H1 (cell line): ENCODE data around the gene NLK. TPM values are rescaled to one million over a fixed set of nuclear protein-coding genes. Genes with fewer than 3 reads are reported as not detected.

ENCODE experiments used
- CTCF ChIA-PET: fragments of 300-600 bp; sonication (Branson Sonifier 250); formaldehyde crosslinking; loops from one replicate; lab custom pipeline; 2021; ENCODE audit not compliant: partially characterized antibody; lab: Charles Lee
- POLR2A ChIA-PET: fragments of 300-600 bp; sonication (Branson Sonifier 250); formaldehyde crosslinking; loops from one replicate; lab custom pipeline; 2021; ENCODE audit warnings: inconsistent platforms; ENCODE audit not compliant: partially characterized antibody; lab: Charles Lee
- DNase-seq, 2 experiments: peaks; one replicate each; pipeline versions ENCODE4 v3.0.0 to v3.0.0-alpha.2; 2010 to 2022; ENCODE audit warnings: low spot score in 2 of 2, low read depth in 1 of 2, mixed read lengths in 1 of 2
- FAIRE-seq: peaks from 2 replicates; lab custom pipeline; 2011; peaks lifted over from hg19 to GRCh38; lab: Jason Lieb, UNC
- H2AFZ ChIP-seq: 2 replicates; pipeline ENCODE4 v1.8.1; 2012; ENCODE audit warnings: low read length, inconsistent platforms
- H2AK5ac ChIP-seq: 2 replicates; pipeline ENCODE4 v1.6.1; 2013; ENCODE audit warnings: low read depth, low read length
- H2BK120ac ChIP-seq: replicated peaks from 2 replicates; pipeline ENCODE3; 2013; ENCODE audit warnings: low read depth, low read length, inconsistent platforms
- H2BK12ac ChIP-seq: 2 replicates; pipeline ENCODE4 v1.6.1; 2013; ENCODE audit warnings: low read depth, low read length
- H2BK15ac ChIP-seq: 2 replicates; pipeline ENCODE4 v1.6.1; 2013; ENCODE audit warnings: low read length
- H2BK20ac ChIP-seq: 2 replicates; pipeline ENCODE4 v1.6.1; 2013; ENCODE audit warnings: low read length
- H2BK5ac ChIP-seq: 2 replicates; pipeline ENCODE4 v1.6.1; 2013; ENCODE audit warnings: low read depth, low read length
- H3K14ac ChIP-seq: 2 replicates; pipeline ENCODE4 v1.6.1; 2013; ENCODE audit warnings: inconsistent platforms; ENCODE audit not compliant: insufficient read length
- H3K18ac ChIP-seq: 2 replicates; pipeline ENCODE4 v1.6.1; 2013; ENCODE audit warnings: low read length; ENCODE audit errors: extremely low read depth
- H3K23ac ChIP-seq: 2 replicates; pipeline ENCODE4 v1.6.1; 2013; ENCODE audit warnings: inconsistent platforms; ENCODE audit not compliant: insufficient read length
- H3K23me2 ChIP-seq: 2 replicates; pipeline ENCODE4 v1.6.1; 2013; ENCODE audit warnings: low read depth, low read length
- H3K27ac ChIP-seq: 2 replicates; pipeline ENCODE4 v1.6.1; 2011; ENCODE audit warnings: low read depth, low read length, inconsistent platforms
- H3K27me3 ChIP-seq, 4 experiments: replicated peaks in 1 of 4; 1 replicate in 1 of 4; 2 replicates in 3 of 4; pipeline versions ENCODE4 v1.6.1 to v1.8.1; 2011 to 2013; ENCODE audit warnings: low read length in 3 of 4, mild to moderate bottlenecking in 3 of 4, inconsistent platforms in 2 of 4, mixed read lengths in 2 of 4, moderate library complexity in 1 of 4; ENCODE audit not compliant: control insufficient read depth in 3 of 4, insufficient read depth in 3 of 4; ENCODE audit errors: extremely low read depth in 1 of 4
- H3K36me3 ChIP-seq, 4 experiments: 2 replicates each; pipeline versions ENCODE4 v1.6.1 to v1.8.1; 2011 to 2013; ENCODE audit warnings: mild to moderate bottlenecking in 4 of 4, low read length in 3 of 4, moderate library complexity in 2 of 4, control low read depth in 1 of 4, inconsistent platforms in 1 of 4; ENCODE audit not compliant: insufficient read depth in 4 of 4, control insufficient read depth in 2 of 4
- H3K4ac ChIP-seq: replicated peaks from 2 replicates; pipeline ENCODE3; 2013; ENCODE audit warnings: low read length, low read depth, mixed read lengths, inconsistent platforms; ENCODE audit not compliant: insufficient read length
- H3K4me1 ChIP-seq, 4 experiments: replicated peaks in 1 of 4; 1 replicate in 1 of 4; 2 replicates in 3 of 4; pipeline versions ENCODE4 v1.6.1 to v1.8.1; 2011 to 2013; ENCODE audit warnings: low read length in 3 of 4, inconsistent platforms in 2 of 4, mixed read lengths in 1 of 4; ENCODE audit not compliant: insufficient read depth in 4 of 4, control insufficient read depth in 3 of 4
- H3K4me2 ChIP-seq, 2 experiments: 2 replicates each; pipeline versions ENCODE4 v1.6.1 to v1.8.1; 2011 to 2013; ENCODE audit warnings: low read depth in 2 of 2, low read length in 2 of 2, control low read depth in 1 of 2, inconsistent platforms in 1 of 2, mild to moderate bottlenecking in 1 of 2; ENCODE audit not compliant: insufficient read depth in 1 of 2
- H3K4me3 ChIP-seq, 4 experiments: fragments of 200-600, 300-600 bp in 1 of 4; sonication (generic), shearing (Covaris generic), sonication (Bioruptor Twin) in 1 of 4; 2 replicates each; pipeline versions ENCODE4 v1.5.1 to v1.8.1; 2011 to 2016; ENCODE audit warnings: low read length in 4 of 4, low read depth in 3 of 4, control low read depth in 2 of 4, inconsistent platforms in 2 of 4, mild to moderate bottlenecking in 2 of 4, mixed read lengths in 1 of 4, moderate library complexity in 1 of 4; ENCODE audit not compliant: insufficient read depth in 2 of 4; ENCODE audit errors: extremely low read depth in 1 of 4
- H3K56ac ChIP-seq: replicated peaks from 2 replicates; pipeline ENCODE3; 2013; ENCODE audit warnings: low read depth, mild to moderate bottlenecking, mixed read lengths, low read length, inconsistent platforms; ENCODE audit not compliant: insufficient read length
- H3K79me1 ChIP-seq: 2 replicates; pipeline ENCODE4 v1.6.1; 2013; ENCODE audit warnings: low read depth, low read length, control low read depth
- H3K79me2 ChIP-seq, 2 experiments: 2 replicates each; pipeline versions ENCODE4 v1.6.1 to v1.8.1; 2012 to 2013; ENCODE audit warnings: low read length in 2 of 2, mild to moderate bottlenecking in 2 of 2, inconsistent platforms in 1 of 2; ENCODE audit not compliant: insufficient read depth in 2 of 2, control insufficient read depth in 1 of 2
- H3K9ac ChIP-seq, 4 experiments: replicated peaks in 1 of 4; 1 replicate in 1 of 4; 2 replicates in 3 of 4; pipeline versions ENCODE4 v1.6.1 to v1.8.1; 2011 to 2013; ENCODE audit warnings: low read depth in 3 of 4, low read length in 3 of 4, control low read depth in 2 of 4, mild to moderate bottlenecking in 2 of 4, moderate library complexity in 2 of 4, inconsistent platforms in 1 of 4; ENCODE audit errors: extremely low read depth in 1 of 4
- H3K9me3 ChIP-seq, 2 experiments: 2 replicates each; pipeline versions ENCODE4 v1.6.1 to v1.8.1; 2012 to 2013; ENCODE audit warnings: mild to moderate bottlenecking in 2 of 2, moderate library complexity in 2 of 2, control low read depth in 1 of 2, inconsistent platforms in 1 of 2, low read depth in 1 of 2, low read length in 1 of 2, mixed read lengths in 1 of 2; ENCODE audit not compliant: insufficient read depth in 2 of 2
- H4K20me1 ChIP-seq, 2 experiments: replicated peaks in 1 of 2; 2 replicates each; pipeline versions ENCODE3 to v1.8.1; 2011 to 2013; ENCODE audit warnings: inconsistent platforms in 2 of 2, low read length in 2 of 2, mild to moderate bottlenecking in 1 of 2; ENCODE audit not compliant: insufficient read depth in 2 of 2, control insufficient read depth in 1 of 2
- H4K5ac ChIP-seq: 2 replicates; pipeline ENCODE4 v1.6.1; 2013; ENCODE audit warnings: low read length, low read depth, mixed read lengths, inconsistent platforms; ENCODE audit not compliant: insufficient read length
- H4K8ac ChIP-seq: 2 replicates; pipeline ENCODE4 v1.8.0; 2013; ENCODE audit warnings: mild to moderate bottlenecking, moderate library complexity, low read length, inconsistent platforms; ENCODE audit not compliant: insufficient read depth; ENCODE audit errors: extremely low read depth
- H4K91ac ChIP-seq: replicated peaks from 2 replicates; pipeline ENCODE3; 2013; ENCODE audit warnings: low read length, mixed read lengths, inconsistent platforms; ENCODE audit not compliant: insufficient read length
- ATF2 ChIP-seq: IDR thresholded peaks from 2 replicates; pipeline ENCODE4 v1.6.1; 2012; ENCODE audit warnings: low read length, inconsistent platforms
- BCL11A ChIP-seq, 2 experiments: IDR thresholded peaks; one replicate each; pipeline ENCODE4 v1.6.1; 2011; ENCODE audit warnings: low read depth in 2 of 2, low read length in 2 of 2, mild to moderate bottlenecking in 2 of 2
- CBX5 ChIP-seq: fragments of 300-800, 300-1000 bp; sonication (generic); IDR thresholded peaks from 2 replicates; pipeline ENCODE4 v1.7.1; 2016; ENCODE audit warnings: antibody characterized with exemption, low read length, low read depth
- EP300 ChIP-seq, 2 experiments: IDR thresholded peaks; 1 replicate in 1 of 2; 2 replicates in 1 of 2; pipeline ENCODE4 v1.6.1; 2011 to 2012; ENCODE audit warnings: low read depth in 2 of 2, low read length in 2 of 2, mild to moderate bottlenecking in 2 of 2, borderline replicate concordance in 1 of 2, inconsistent platforms in 1 of 2, moderate library complexity in 1 of 2
- FOSL1 ChIP-seq: IDR thresholded peaks from 2 replicates; pipeline ENCODE4 v1.6.1; 2011; ENCODE audit warnings: mild to moderate bottlenecking, low read depth, low read length, moderate library complexity; ENCODE audit not compliant: insufficient read depth
- JUND ChIP-seq: IDR thresholded peaks from 2 replicates; pipeline ENCODE4 v1.6.1; 2011; ENCODE audit warnings: mild to moderate bottlenecking, improper control_type of control experiment, low read length
- PHF8 ChIP-seq: fragments of 200-600 bp; sonication (generic); conservative IDR thresholded peaks from 2 replicates; pipeline ENCODE4 v1.7.1; 2012; ENCODE audit warnings: low read depth, mild to moderate bottlenecking, inconsistent platforms, low read length, moderate library complexity
- POLR2A ChIP-seq, 2 experiments: IDR thresholded peaks; 1 replicate in 1 of 2; 2 replicates in 1 of 2; pipeline ENCODE4 v1.6.1; 2011; ENCODE audit warnings: low read depth in 2 of 2, low read length in 2 of 2, mild to moderate bottlenecking in 2 of 2; ENCODE audit errors: control extremely low read depth in 1 of 2
- RNF2 ChIP-seq: fragments of 200-900, 300-1000 bp; sonication (generic); IDR thresholded peaks from 2 replicates; pipeline ENCODE4 v1.7.1; 2016; ENCODE audit warnings: borderline replicate concordance, low read depth, mild to moderate bottlenecking, antibody characterized with exemption, low read length; ENCODE audit not compliant: poor library complexity, severe bottlenecking; ENCODE audit errors: missing control alignments
- RXRA ChIP-seq: IDR thresholded peaks from 2 replicates; pipeline ENCODE4 v1.6.1; 2011; ENCODE audit warnings: low read depth, mild to moderate bottlenecking, low read length, moderate library complexity; ENCODE audit not compliant: insufficient read depth
- SRF ChIP-seq: IDR thresholded peaks from 2 replicates; pipeline ENCODE4 v1.6.1; 2011; ENCODE audit warnings: mild to moderate bottlenecking, low read depth, low read length, moderate library complexity
- TCF12 ChIP-seq: IDR thresholded peaks from 2 replicates; pipeline ENCODE4 v1.6.1; 2011; ENCODE audit warnings: low read depth, mild to moderate bottlenecking, low read length
- TEAD4 ChIP-seq: IDR thresholded peaks from 2 replicates; pipeline ENCODE4 v1.6.1; 2012; ENCODE audit warnings: low read depth, low read length, inconsistent platforms, mixed read lengths
- WGBS, 2 experiments: shearing (Covaris generic) in 1 of 2; methylation state at CpG; one replicate each; pipeline versions ENCODE4 v1.1.6 to v1.1.7; 2013 to 2015; ENCODE audit warnings: low lambda C conversion rate in 2 of 2, mixed read lengths in 2 of 2, inconsistent platforms in 1 of 2, low coverage in 1 of 2, missing lambda C conversion rate in 1 of 2; ENCODE audit not compliant: insufficient replicate concordance in 2 of 2, insufficient coverage in 1 of 2, insufficient read length in 1 of 2; ENCODE audit errors: extremely low coverage in 1 of 2, missing lambda C conversion rate in 1 of 2; 5-methylcytosine and 5-hydroxymethylcytosine counted together
- polyA plus RNA-seq, 7 experiments: library from polyadenylated mRNA; depleted of rRNA in 3 of 7; stranded (reverse) in 5 of 7; unstranded in 2 of 7; fragments of >200 nt in 5 of 7; fragments of 200-250 nt in 2 of 7; gene quantifications; 1 replicate in 5 of 7; 2 replicates in 1 of 7; 4 replicates in 1 of 7; pipeline versions ENCODE4 v1.2.1 to v1.2.3, GENCODE V29; 2011 to 2013; ENCODE audit warnings: missing spikeins in 2 of 7, mixed read lengths in 2 of 7
- total RNA-seq: library from RNA; stranded (reverse); fragmentation: NEBNext Ultra II Directional; extraction: Animal tissue kit (Norgen Biotek cat#: 25700); gene quantifications from 2 replicates; pipeline ENCODE4 v1.2.1, GENCODE V29; 2021

NLK gene
- total and polyA plus RNA-seq, 2 of the 8 experiments (the other 6 are each of a cell fraction or from before 2014, with no cell fraction given) = 30.8 to 49.9 TPM

GRCh38 chr17:28178800-28179199 lies 136.3 kb downstream of the NLK start:
- POLR2A ChIA-PET = no interaction called here
- Histone ChIP-seq H3K4me2 (no peak overlapping the region), H3K4ac (no peak overlapping the region), H4K5ac (no peak overlapping the region), H3K4me3 (no peak overlapping the region), H2AK5ac (no peak overlapping the region), H3K18ac (no peak overlapping the region), H3K56ac (no peak overlapping the region), H2BK5ac (no peak overlapping the region), H3K14ac (no peak overlapping the region), H2BK12ac (no peak overlapping the region), H3K9me3 (no peaks in the 10 kb centered on the region), H3K36me3 (no peaks in the 10 kb centered on the region; a peak in 2 of 8 replicates), H3K79me1 (no peaks in the 10 kb centered on the region; the same call in 1 of the 2 replicates), H4K8ac (no peak overlapping the region), H3K23ac (no peak overlapping the region), H2BK15ac (no peak overlapping the region), H2BK20ac (no peak overlapping the region), H2BK120ac (no peak overlapping the region), H3K79me2 (no peaks in the 10 kb centered on the region), H2AFZ (no peak overlapping the region), H3K27me3 (no peaks in the 10 kb centered on the region), H3K9ac (no peak overlapping the region), H4K91ac (no peak overlapping the region), H3K4me1 (peaks cover 2 to 8% (median 4%) of the 10 kb centered on the region in 4 experiments; a peak in 5 of 7 replicates), H4K20me1 (no peaks in the 10 kb centered on the region), H3K23me2 (no peaks in the 10 kb centered on the region), H3K27ac (no peak overlapping the region)
- WGBS, 2 experiments = 95% methylated on average over 3 of the region's 3 CpGs; no CpG with 5 or more reads in 1 of the 2 experiments
- CTCF ChIA-PET = interaction anchor here (1.1 kb wide), 1 partner anchor 290 kb away, joined by 6 read pairs; no protein-coding TSS in a partner anchor
- FAIRE-seq (no peak), DNase-seq (no peak)
- TF ChIP-seq TEAD4 = no peak
- no peak for TF ChIP-seq TCF12
- TF ChIP-seq RXRA = no peak
- no peak for TF ChIP-seq ATF2
- TF ChIP-seq POLR2A (IDR thresholded peaks at IDR 0.05; ENCODE audit: control extremely low read depth in 1 of 2, low read depth in 2 of 2, low read length in 2 of 2) = no peak
- TF ChIP-seq EP300 (IDR thresholded peaks at IDR 0.05; ENCODE audit: borderline replicate concordance in 1 of 2, low read depth in 2 of 2, low read length in 2 of 2) = no peak
- no peak for TF ChIP-seq PHF8
- TF ChIP-seq SRF = no peak
- no peak for TF ChIP-seq BCL11A (IDR thresholded peaks at IDR 0.05; ENCODE audit: low read depth in 2 of 2, low read length in 2 of 2)
- TF ChIP-seq RNF2 = no peak
- no peak for TF ChIP-seq CBX5
- no peak for TF ChIP-seq JUND
- TF ChIP-seq FOSL1 = no peak
